ENCODE measurements around the gene P2RX7.
A peak's percentile ranks its signal among the peaks of the same experiment; 100 is the strongest.
"Not testable (repeated sequence)": the region's sequence is repeated elsewhere in the genome, so short reads cannot be mapped to it uniquely, and the experiment has no call there.

Gene P2RX7

GRCh38 chr12:121203482-121203881 lies 70.8 kb downstream of the P2RX7 start:
- no peak for TF ChIP-seq CTCF (conservative IDR thresholded peaks at IDR 0.05; ENCODE audit: low read depth, low read length)
- no peak for DNase-seq (ENCODE audit: low read depth)
- H3K4me3 ChIP-seq (ENCODE audit: low read depth, low read length) = no peak overlapping the region

GRCh38 chr12:121205491-121205890 lies 72.8 kb downstream of the P2RX7 start:
- DNase-seq (ENCODE audit: low read depth) = no peak
- TF ChIP-seq CTCF (conservative IDR thresholded peaks at IDR 0.05; ENCODE audit: low read depth, low read length) = no peak
- H3K4me3 ChIP-seq (ENCODE audit: low read depth, low read length) = no peak overlapping the region

GRCh38 chr12:121208571-121208970 lies 75.9 kb downstream of the P2RX7 start:
- DNase-seq (ENCODE audit: low read depth); H3K4me3 ChIP-seq (ENCODE audit: low read depth, low read length): not testable (repeated sequence)

- no peak overlapping the region for H3K4me3 ChIP-seq (ENCODE audit: low read depth, low read length)
- no peak for TF ChIP-seq CTCF (conservative IDR thresholded peaks at IDR 0.05; ENCODE audit: low read depth, low read length)
- DNase-seq (ENCODE audit: low read depth) = no peak
Observed at GRCh38 chr12:121209221-121209620, 76.5 kb downstream of the P2RX7 start.

- peak; percentile 71 for DNase-seq (ENCODE audit: low read depth)
- TF ChIP-seq CTCF (conservative IDR thresholded peaks at IDR 0.05; ENCODE audit: low read depth, low read length) = no peak
- peak within 1 kb of the TSS; percentile 69 for H3K4me3 ChIP-seq (ENCODE audit: low read depth, low read length)
Observed at GRCh38 chr12:121209624-121210572, 77.2 kb downstream of the P2RX7 start, which contains the start of gene P2RX4. P2RX4 (plus strand) TSS chr12:121210129; CDS start chr12:121210165, 36 bp downstream.

GRCh38 chr12:121212875-121213274 lies 80.2 kb downstream of the P2RX7 start:
- no peak overlapping the region for H3K4me3 ChIP-seq (ENCODE audit: low read depth, low read length)
- no peak for DNase-seq (ENCODE audit: low read depth)
- TF ChIP-seq CTCF (conservative IDR thresholded peaks at IDR 0.05; ENCODE audit: low read depth, low read length) = no peak

- no peak for TF ChIP-seq CTCF (conservative IDR thresholded peaks at IDR 0.05; ENCODE audit: low read depth, low read length)
- peak; percentile 61 for DNase-seq (ENCODE audit: low read depth)
- H3K4me3 ChIP-seq (ENCODE audit: low read depth, low read length) = no peak overlapping the region
Observed at GRCh38 chr12:121214166-121214777, 81.6 kb downstream of the P2RX7 start.
